ENCODE measurements around the gene SPATA31E1.
"Not testable (repeated sequence)": the region's sequence is repeated elsewhere in the genome, so short reads cannot be mapped to it uniquely, and the experiment has no call there.

Gene SPATA31E1

DNA sequence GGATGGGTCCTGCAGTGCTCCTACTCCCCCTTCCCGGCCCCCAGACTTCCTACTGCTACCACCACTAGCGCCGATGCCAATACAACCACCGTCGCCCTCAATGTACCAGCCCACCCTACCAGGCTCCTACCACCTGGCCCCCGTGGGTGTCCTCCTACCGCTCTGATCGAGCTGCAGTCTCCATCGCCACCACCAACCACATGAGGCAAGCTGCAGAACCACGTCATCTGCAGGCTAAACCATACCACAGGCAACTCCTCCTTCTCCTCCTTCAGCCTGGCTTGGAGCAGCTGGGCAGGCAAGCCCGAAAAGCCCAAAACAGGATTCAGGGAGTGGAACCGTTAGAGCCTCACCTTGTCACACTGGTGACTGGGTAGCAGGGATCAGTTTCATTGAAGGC is 54.7 kb downstream of the SPATA31E1 start:
- DNase-seq = not testable (repeated sequence)

DNA sequence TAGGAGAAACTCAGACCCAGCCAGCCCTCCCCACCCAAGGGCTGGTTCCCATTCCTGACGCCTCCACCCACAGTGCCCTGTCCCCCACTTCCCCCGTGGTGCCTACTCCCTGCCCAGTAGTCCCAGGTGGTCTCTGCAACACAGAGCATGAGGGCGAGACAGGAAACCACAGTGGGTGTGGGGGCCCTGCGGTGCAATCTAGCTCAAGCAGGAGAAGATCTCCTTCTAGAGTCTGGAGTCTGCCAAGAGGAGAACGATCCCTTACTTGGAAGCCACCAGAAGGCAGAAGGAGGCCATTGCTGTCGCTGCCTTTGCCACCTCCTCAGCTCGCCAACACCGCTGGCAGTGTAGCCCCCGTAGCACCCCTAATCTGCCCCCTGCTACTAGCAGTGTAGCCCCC is 55.2 kb downstream of the SPATA31E1 start:
- not testable (repeated sequence) for DNase-seq

DNA sequence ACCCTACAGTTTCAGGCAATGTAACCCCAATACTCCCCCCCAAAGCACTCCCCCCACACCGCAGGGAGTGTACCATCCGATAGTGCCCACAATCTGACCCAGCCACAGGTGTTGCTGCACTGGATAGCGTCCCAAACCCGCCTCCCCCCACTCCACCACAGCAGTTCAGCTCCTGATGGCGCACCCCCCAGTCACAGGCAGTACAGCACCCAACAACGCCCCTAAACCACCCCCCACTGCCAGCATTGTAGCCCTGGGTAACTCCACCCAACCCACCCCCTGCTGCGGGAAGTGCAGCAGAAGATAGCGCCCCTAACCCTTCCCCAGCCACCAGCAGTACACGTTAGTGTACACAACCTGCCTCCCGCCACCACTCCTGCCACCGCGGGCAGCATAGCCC is 55.7 kb downstream of the SPATA31E1 start:
- DNase-seq = not testable (repeated sequence)

Data from stimulated activated naive CD4-positive, alpha-beta T cell (primary cell).